NCI-H510A treated with DMSO at 0.1 percent for 48 hours (cell line): Measurements from ENCODE around the gene SENP5.
A peak's percentile ranks its signal among the peaks of the same experiment; 100 is the strongest.

Experiments
- DNase-seq: peaks from one replicate; lab custom pipeline; 2025; lab: John Stamatoyannopoulos, UW

SENP5 gene

GRCh38 chr3:196889844-196890708, 22.4 kb downstream of the SENP5 start:
- no peak for DNase-seq

- DNase-seq: no peak
Measured at GRCh38 chr3:196894557-196895295, 27.0 kb downstream of the SENP5 start.

GRCh38 chr3:196896229-196896628, 28.5 kb downstream of the SENP5 start:
- no peak for DNase-seq

- DNase-seq: no peak
Measured at GRCh38 chr3:196901768-196902167, 34.0 kb downstream of the SENP5 start.

GRCh38 chr3:196902296-196902695, 34.6 kb downstream of the SENP5 start:
- no peak for DNase-seq

GRCh38 chr3:196903740-196904139, 36.0 kb downstream of the SENP5 start:
- no peak for DNase-seq

- DNase-seq: no peak
Measured at GRCh38 chr3:196914866-196915265, 47.1 kb downstream of the SENP5 start.

GRCh38 chr3:196915375-196915774, 47.7 kb downstream of the SENP5 start:
- no peak for DNase-seq

GRCh38 chr3:196916221-196916620, 48.5 kb downstream of the SENP5 start:
- no peak for DNase-seq

GRCh38 chr3:196916995-196917394, 49.3 kb downstream of the SENP5 start:
- DNase-seq: no peak

GRCh38 chr3:196918968-196919367, 51.2 kb downstream of the SENP5 start:
- DNase-seq: no peak

GRCh38 chr3:196920733-196921132, 53.0 kb downstream of the SENP5 start:
- DNase-seq: no peak

- DNase-seq: no peak
Measured at GRCh38 chr3:196927571-196928453, 60.1 kb downstream of the SENP5 start.

- no peak for DNase-seq
Measured at GRCh38 chr3:196931157-196931556, 63.4 kb downstream of the SENP5 start.

- DNase-seq: no peak
Measured at GRCh38 chr3:196931828-196932587, 64.3 kb downstream of the SENP5 start.

- DNase-seq: no peak
Measured at GRCh38 chr3:196932600-196932999, 64.9 kb downstream of the SENP5 start.

- no peak for DNase-seq
Measured at GRCh38 chr3:196936288-196936687, 68.6 kb downstream of the SENP5 start.

GRCh38 chr3:196938124-196938523, 70.4 kb downstream of the SENP5 start:
- DNase-seq: no peak

- no peak for DNase-seq
Measured at GRCh38 chr3:196938576-196938975, 70.9 kb downstream of the SENP5 start.

- DNase-seq: no peak
Measured at GRCh38 chr3:196941729-196942225, 74.1 kb downstream of the SENP5 start.

GRCh38 chr3:196942226-196942914, 74.7 kb downstream of the SENP5 start, which contains the start of gene NCBP2:
NCBP2 (minus strand) TSS chr3:196942528; CDS start chr3:196942503, 25 bp downstream.
- peak; percentile 98 for DNase-seq
